ENCODE data around the gene B3GNT5.

DNA sequence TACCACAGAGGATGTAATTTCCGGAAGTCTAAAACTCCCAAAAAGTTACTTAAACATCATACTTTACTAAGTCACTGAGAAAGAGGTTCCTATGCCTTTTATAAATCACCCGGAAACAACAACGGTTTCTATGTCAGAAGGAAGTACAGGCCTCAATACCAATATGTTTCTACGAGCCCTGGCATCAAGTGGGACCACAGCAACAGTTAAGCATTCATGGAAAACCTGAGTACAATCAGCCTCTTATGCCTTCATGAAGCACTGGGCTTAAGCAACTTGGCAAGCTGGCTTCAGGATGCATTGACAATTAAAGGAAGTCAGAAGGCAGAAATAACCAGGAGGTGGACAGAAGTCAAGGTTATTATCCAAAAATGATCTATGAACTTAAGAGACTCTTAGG lies 19.1 kb upstream of the B3GNT5 start:
- TF ChIP-seq, protein P1, sequence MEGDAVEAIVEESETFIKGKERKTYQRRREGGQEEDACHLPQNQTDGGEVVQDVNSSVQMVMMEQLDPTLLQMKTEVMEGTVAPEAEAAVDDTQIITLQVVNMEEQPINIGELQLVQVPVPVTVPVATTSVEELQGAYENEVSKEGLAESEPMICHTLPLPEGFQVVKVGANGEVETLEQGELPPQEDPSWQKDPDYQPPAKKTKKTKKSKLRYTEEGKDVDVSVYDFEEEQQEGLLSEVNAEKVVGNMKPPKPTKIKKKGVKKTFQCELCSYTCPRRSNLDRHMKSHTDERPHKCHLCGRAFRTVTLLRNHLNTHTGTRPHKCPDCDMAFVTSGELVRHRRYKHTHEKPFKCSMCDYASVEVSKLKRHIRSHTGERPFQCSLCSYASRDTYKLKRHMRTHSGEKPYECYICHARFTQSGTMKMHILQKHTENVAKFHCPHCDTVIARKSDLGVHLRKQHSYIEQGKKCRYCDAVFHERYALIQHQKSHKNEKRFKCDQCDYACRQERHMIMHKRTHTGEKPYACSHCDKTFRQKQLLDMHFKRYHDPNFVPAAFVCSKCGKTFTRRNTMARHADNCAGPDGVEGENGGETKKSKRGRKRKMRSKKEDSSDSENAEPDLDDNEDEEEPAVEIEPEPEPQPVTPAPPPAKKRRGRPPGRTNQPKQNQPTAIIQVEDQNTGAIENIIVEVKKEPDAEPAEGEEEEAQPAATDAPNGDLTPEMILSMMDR (conservative IDR thresholded peaks at IDR 0.05; ENCODE audit: low read depth, low read length): no peak
- no peak for TF ChIP-seq EZH2 (IDR thresholded peaks at IDR 0.05; ENCODE audit: borderline replicate concordance, low read depth, low read length, poor library complexity, severe bottlenecking)
